Measurements from ENCODE around the gene CLDN5. TPM values are rescaled to one million over a fixed set of nuclear protein-coding genes. Genes with fewer than 3 reads are reported as not detected.

Gene CLDN5, protein sequence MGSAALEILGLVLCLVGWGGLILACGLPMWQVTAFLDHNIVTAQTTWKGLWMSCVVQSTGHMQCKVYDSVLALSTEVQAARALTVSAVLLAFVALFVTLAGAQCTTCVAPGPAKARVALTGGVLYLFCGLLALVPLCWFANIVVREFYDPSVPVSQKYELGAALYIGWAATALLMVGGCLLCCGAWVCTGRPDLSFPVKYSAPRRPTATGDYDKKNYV
- polyA plus RNA-seq (2013), result 2.0 TPM

- 9% methylated on average over 63 of the region's 69 CpGs for WGBS (ENCODE audit: insufficient coverage)
- ChIA-PET CTCF (interaction anchor here (1.1 to 1.2 kb wide), 3 partner anchors 27 to 50 kb away, joined by 3 to 4 read pairs (median 3); no protein-coding TSS in a partner anchor), POLR2A (no interaction called here)
Measured at GRCh38 chr22:19524170-19525115, at the start of gene CLDN5. TSS of gene CLDN5 (minus strand) at chr22:19524410. CDS start at chr22:19524255, 155 bp downstream.

DNA sequence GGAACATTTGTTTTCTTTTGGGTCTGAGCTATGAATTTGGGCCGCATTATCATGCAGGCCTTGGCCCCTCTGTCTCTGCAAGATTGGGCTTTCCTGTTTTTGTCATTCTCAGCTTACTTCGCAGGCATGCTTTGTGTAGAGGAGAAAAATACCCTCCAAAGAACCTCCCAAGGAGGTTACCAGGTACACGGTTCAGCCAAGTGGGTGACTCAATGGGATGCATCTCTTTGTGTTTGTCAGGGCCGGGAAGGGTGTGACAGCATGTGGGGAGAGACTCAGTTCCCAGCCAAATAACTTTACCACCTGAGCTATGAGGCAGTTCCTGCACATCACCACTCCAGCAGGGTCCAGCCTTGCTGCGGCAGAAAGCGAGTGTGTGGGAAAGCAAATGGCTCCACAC lies 47.8 kb upstream of the CLDN5 start:
- Histone ChIP-seq H3K27me3 (replicated peaks in 2 of 5; ENCODE audit: control insufficient read depth in 4 of 5, insufficient read depth in 5 of 5, low read length in 4 of 5) (no peaks in the 10 kb centered on the region), H3K36me3 (ENCODE audit: control insufficient read depth in 4 of 4, insufficient read depth in 4 of 4, low read length in 3 of 4) (no peaks in the 10 kb centered on the region), H3K4me3 (ENCODE audit: control insufficient read depth in 1 of 7, extremely low read depth in 1 of 7, insufficient read depth in 4 of 7, low read depth in 2 of 7, low read length in 6 of 7) (no peak overlapping the region), H3K4me1 (ENCODE audit: control extremely low read depth in 1 of 4, control insufficient read depth in 4 of 4, insufficient read depth in 4 of 4, low read length in 3 of 4) (peaks cover 0 to 11% (median 7%) of the 10 kb centered on the region in 4 experiments), H3K9me3 (ENCODE audit: control extremely low read depth in 1 of 5, control insufficient read depth in 4 of 5, insufficient read depth in 2 of 5, low read depth in 1 of 5, low read length in 4 of 5) (peaks cover 0 to 2% (median 0%) of the 10 kb centered on the region in 5 experiments), H3K27ac (ENCODE audit: insufficient read depth in 1 of 2, low read depth in 1 of 2, low read length in 2 of 2, poor library complexity in 1 of 2, severe bottlenecking in 2 of 2) (no peak overlapping the region)
- 100% methylated on average over 2 of the region's 6 CpGs for WGBS (ENCODE audit: insufficient coverage)
- POLR2A ChIA-PET, result no interaction called here
- CTCF ChIA-PET, result no interaction called here
- no peak for DNase-seq

More at GRCh38 chr22:19524170-19525115, at the start of gene CLDN5:
- H3K27ac ChIP-seq (ENCODE audit: insufficient read depth in 1 of 2, low read depth in 1 of 2, low read length in 2 of 2, poor library complexity in 1 of 2, severe bottlenecking in 2 of 2), result no peak within 1 kb of the TSS
- H3K4me1 ChIP-seq (ENCODE audit: control extremely low read depth in 1 of 4, control insufficient read depth in 4 of 4, insufficient read depth in 4 of 4, low read length in 3 of 4), result peaks cover 0 to 32% (median 29%) of the 10 kb centered on the region in 4 experiments
- no peaks in the 10 kb centered on the region for H3K9me3 ChIP-seq (ENCODE audit: control extremely low read depth in 1 of 5, control insufficient read depth in 4 of 5, insufficient read depth in 2 of 5, low read depth in 1 of 5, low read length in 4 of 5)
- peaks cover 0 to 24% (median 0%) of the 10 kb centered on the region in 4 experiments for H3K36me3 ChIP-seq (ENCODE audit: control insufficient read depth in 4 of 4, insufficient read depth in 4 of 4, low read length in 3 of 4)
- H3K4me3 ChIP-seq (ENCODE audit: control insufficient read depth in 1 of 7, extremely low read depth in 1 of 7, insufficient read depth in 4 of 7, low read depth in 2 of 7, low read length in 6 of 7), result peak within 1 kb of the TSS; percentile 24 to 77 (median 53)
- DNase-seq, result no peak
- H3K27me3 ChIP-seq (replicated peaks in 2 of 5; ENCODE audit: control insufficient read depth in 4 of 5, insufficient read depth in 5 of 5, low read length in 4 of 5), result peaks cover 0 to 27% (median 2%) of the 10 kb centered on the region in 5 experiments

- H3K9me3 ChIP-seq (ENCODE audit: control extremely low read depth in 1 of 5, control insufficient read depth in 4 of 5, insufficient read depth in 2 of 5, low read depth in 1 of 5, low read length in 4 of 5), result peaks cover 0 to 2% (median 0%) of the 10 kb centered on the region in 5 experiments
- H3K27ac ChIP-seq (ENCODE audit: insufficient read depth in 1 of 2, low read depth in 1 of 2, low read length in 2 of 2, poor library complexity in 1 of 2, severe bottlenecking in 2 of 2), result no peak overlapping the region
- no peak for DNase-seq
- H3K27me3 ChIP-seq (replicated peaks in 2 of 5; ENCODE audit: control insufficient read depth in 4 of 5, insufficient read depth in 5 of 5, low read length in 4 of 5), result no peaks in the 10 kb centered on the region
- H3K4me1 ChIP-seq (ENCODE audit: control extremely low read depth in 1 of 4, control insufficient read depth in 4 of 4, insufficient read depth in 4 of 4, low read length in 3 of 4), result peaks cover 0 to 4% (median under 1%) of the 10 kb centered on the region in 4 experiments
- H3K36me3 ChIP-seq (ENCODE audit: control insufficient read depth in 4 of 4, insufficient read depth in 4 of 4, low read length in 3 of 4), result no peaks in the 10 kb centered on the region
- H3K4me3 ChIP-seq (ENCODE audit: control insufficient read depth in 1 of 7, extremely low read depth in 1 of 7, insufficient read depth in 4 of 7, low read depth in 2 of 7, low read length in 6 of 7), result no peak overlapping the region
- 98% methylated on average over 4 of the region's 5 CpGs for WGBS (ENCODE audit: insufficient coverage)
- CTCF ChIA-PET, result no interaction called here
- POLR2A ChIA-PET, result no interaction called here
Measured at GRCh38 chr22:19571207-19571795, 47.1 kb upstream of the CLDN5 start.

- POLR2A ChIA-PET, result no interaction called here
- DNase-seq, result no peak
- CTCF ChIA-PET, result interaction anchor here (1.3 kb wide), 1 partner anchor 74 kb away, joined by 3 read pairs; no protein-coding TSS in a partner anchor
Measured at GRCh38 chr22:19569976-19570375, 45.8 kb upstream of the CLDN5 start.

GRCh38 chr22:19569276-19569640 lies 45.0 kb upstream of the CLDN5 start:
- POLR2A ChIA-PET, result interaction anchor here (0.7 kb wide), 1 partner anchor 10 kb away, joined by 3 read pairs; no protein-coding TSS in a partner anchor
- Histone ChIP-seq H3K27me3 (replicated peaks in 2 of 5; ENCODE audit: control insufficient read depth in 4 of 5, insufficient read depth in 5 of 5, low read length in 4 of 5) (no peaks in the 10 kb centered on the region), H3K27ac (ENCODE audit: insufficient read depth in 1 of 2, low read depth in 1 of 2, low read length in 2 of 2, poor library complexity in 1 of 2, severe bottlenecking in 2 of 2) (no peak overlapping the region), H3K4me3 (ENCODE audit: control insufficient read depth in 1 of 7, extremely low read depth in 1 of 7, insufficient read depth in 4 of 7, low read depth in 2 of 7, low read length in 6 of 7) (no peak overlapping the region), H3K36me3 (ENCODE audit: control insufficient read depth in 4 of 4, insufficient read depth in 4 of 4, low read length in 3 of 4) (no peaks in the 10 kb centered on the region), H3K4me1 (ENCODE audit: control extremely low read depth in 1 of 4, control insufficient read depth in 4 of 4, insufficient read depth in 4 of 4, low read length in 3 of 4) (no peaks in the 10 kb centered on the region), H3K9me3 (ENCODE audit: control extremely low read depth in 1 of 5, control insufficient read depth in 4 of 5, insufficient read depth in 2 of 5, low read depth in 1 of 5, low read length in 4 of 5) (peaks cover 0 to 2% (median 0%) of the 10 kb centered on the region in 5 experiments)
- no CpG with 5 or more reads among the region's 1 CpG for WGBS (ENCODE audit: insufficient coverage)
- CTCF ChIA-PET, result interaction anchor here (1.3 to 1.4 kb wide), 2 partner anchors 35 to 73 kb away, joined by 3 read pairs; no protein-coding TSS in a partner anchor
- DNase-seq, result no peak

More at GRCh38 chr22:19569976-19570375, 45.8 kb upstream of the CLDN5 start:
- H3K27ac ChIP-seq (ENCODE audit: insufficient read depth in 1 of 2, low read depth in 1 of 2, low read length in 2 of 2, poor library complexity in 1 of 2, severe bottlenecking in 2 of 2), result no peak overlapping the region
- H3K4me1 ChIP-seq (ENCODE audit: control extremely low read depth in 1 of 4, control insufficient read depth in 4 of 4, insufficient read depth in 4 of 4, low read length in 3 of 4), result no peaks in the 10 kb centered on the region
- H3K4me3 ChIP-seq (ENCODE audit: control insufficient read depth in 1 of 7, extremely low read depth in 1 of 7, insufficient read depth in 4 of 7, low read depth in 2 of 7, low read length in 6 of 7), result no peak overlapping the region
- no peaks in the 10 kb centered on the region for H3K27me3 ChIP-seq (replicated peaks in 2 of 5; ENCODE audit: control insufficient read depth in 4 of 5, insufficient read depth in 5 of 5, low read length in 4 of 5)
- WGBS (ENCODE audit: insufficient coverage), result 100% methylated on average over 2 of the region's 2 CpGs
- H3K36me3 ChIP-seq (ENCODE audit: control insufficient read depth in 4 of 4, insufficient read depth in 4 of 4, low read length in 3 of 4), result no peaks in the 10 kb centered on the region
- peaks cover 0 to 2% (median 0%) of the 10 kb centered on the region in 5 experiments for H3K9me3 ChIP-seq (ENCODE audit: control extremely low read depth in 1 of 5, control insufficient read depth in 4 of 5, insufficient read depth in 2 of 5, low read depth in 1 of 5, low read length in 4 of 5)

- Histone ChIP-seq H3K27ac (ENCODE audit: insufficient read depth in 1 of 2, low read depth in 1 of 2, low read length in 2 of 2, poor library complexity in 1 of 2, severe bottlenecking in 2 of 2) (no peak overlapping the region), H3K9me3 (ENCODE audit: control extremely low read depth in 1 of 5, control insufficient read depth in 4 of 5, insufficient read depth in 2 of 5, low read depth in 1 of 5, low read length in 4 of 5) (no peaks in the 10 kb centered on the region), H3K4me3 (ENCODE audit: control insufficient read depth in 1 of 7, extremely low read depth in 1 of 7, insufficient read depth in 4 of 7, low read depth in 2 of 7, low read length in 6 of 7) (no peak overlapping the region), H3K4me1 (ENCODE audit: control extremely low read depth in 1 of 4, control insufficient read depth in 4 of 4, insufficient read depth in 4 of 4, low read length in 3 of 4) (no peaks in the 10 kb centered on the region), H3K36me3 (ENCODE audit: control insufficient read depth in 4 of 4, insufficient read depth in 4 of 4, low read length in 3 of 4) (no peaks in the 10 kb centered on the region), H3K27me3 (replicated peaks in 2 of 5; ENCODE audit: control insufficient read depth in 4 of 5, insufficient read depth in 5 of 5, low read length in 4 of 5) (no peaks in the 10 kb centered on the region)
- ChIA-PET CTCF (interaction anchor here (1.1 to 1.4 kb wide), 4 partner anchors 25 to 72 kb away, joined by 3 to 4 read pairs (median 3); no protein-coding TSS in a partner anchor), POLR2A (interaction anchor here (0.6 to 0.7 kb wide), 2 partner anchors 11 to 76 kb away, joined by 3 to 4 read pairs; no protein-coding TSS in a partner anchor)
- DNase-seq, result no peak
- 95% methylated on average over 7 of the region's 9 CpGs for WGBS (ENCODE audit: insufficient coverage)
Measured at GRCh38 chr22:19568337-19569275, 44.4 kb upstream of the CLDN5 start.
